HUES6 (cell line): ENCODE results near the gene NDST1.

Experiments
- H3K27ac ChIP-seq: 2 replicates; pipeline ENCODE4 v1.7.0; 2013; ENCODE audit warnings: low read depth, mild to moderate bottlenecking, low read length, inconsistent platforms
- H3K27me3 ChIP-seq: 2 replicates; pipeline ENCODE4 v1.6.1; 2013; ENCODE audit warnings: low read length; ENCODE audit not compliant: control insufficient read depth, insufficient read depth
- H3K36me3 ChIP-seq: 2 replicates; pipeline ENCODE4 v1.6.1; 2013; ENCODE audit warnings: low read length; ENCODE audit not compliant: control insufficient read depth, insufficient read depth
- H3K4me1 ChIP-seq: 2 replicates; pipeline ENCODE4 v1.6.1; 2013; ENCODE audit warnings: low read length; ENCODE audit not compliant: control insufficient read depth, insufficient read depth
- H3K4me3 ChIP-seq: 2 replicates; pipeline ENCODE4 v1.5.1; 2013; ENCODE audit warnings: low read depth, low read length
- H3K9ac ChIP-seq: one replicate; pipeline ENCODE4 v1.6.1; 2013; ENCODE audit warnings: mild to moderate bottlenecking, low read length
- H3K9me3 ChIP-seq: 2 replicates; pipeline ENCODE4 v1.6.1; 2013; ENCODE audit warnings: low read depth, low read length; ENCODE audit not compliant: control insufficient read depth, insufficient read depth

The NDST1 gene

DNA sequence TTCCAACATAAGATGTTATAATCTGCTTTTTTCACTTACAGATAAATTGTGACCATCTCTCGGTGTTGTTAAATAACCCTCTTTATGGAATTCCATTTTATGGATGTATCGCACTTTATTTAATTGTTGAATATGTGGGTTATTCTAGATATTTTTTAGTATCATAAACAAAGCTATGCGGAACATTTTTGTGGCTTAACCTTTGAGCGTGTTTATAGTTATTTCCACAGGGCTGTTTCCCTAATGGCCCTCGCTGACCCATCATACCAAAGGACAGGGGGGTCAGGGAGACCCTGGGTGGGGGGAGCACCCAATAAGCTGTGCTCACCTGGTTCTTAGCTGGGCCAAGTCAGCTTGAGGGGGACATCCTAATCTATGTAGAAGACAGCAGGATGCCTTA, 65.3 kb downstream of the NDST1 start:
- Histone ChIP-seq H3K9ac (no peak overlapping the region), H3K9me3 (no peaks in the 10 kb centered on the region), H3K4me3 (no peak overlapping the region), H3K4me1 (peaks cover 6% of the 10 kb centered on the region; the same call in 1 of the 2 replicates), H3K27ac (no peak overlapping the region), H3K27me3 (no peaks in the 10 kb centered on the region), H3K36me3 (no peaks in the 10 kb centered on the region)

GRCh38 chr5:150573867-150574817, 66.2 kb downstream of the NDST1 start:
- Histone ChIP-seq H3K36me3 (no peaks in the 10 kb centered on the region), H3K4me3 (no peak overlapping the region), H3K27ac (no peak overlapping the region), H3K4me1 (peaks cover 6% of the 10 kb centered on the region; the same call in 1 of the 2 replicates), H3K9me3 (no peaks in the 10 kb centered on the region), H3K9ac (no peak overlapping the region), H3K27me3 (no peaks in the 10 kb centered on the region)

DNA sequence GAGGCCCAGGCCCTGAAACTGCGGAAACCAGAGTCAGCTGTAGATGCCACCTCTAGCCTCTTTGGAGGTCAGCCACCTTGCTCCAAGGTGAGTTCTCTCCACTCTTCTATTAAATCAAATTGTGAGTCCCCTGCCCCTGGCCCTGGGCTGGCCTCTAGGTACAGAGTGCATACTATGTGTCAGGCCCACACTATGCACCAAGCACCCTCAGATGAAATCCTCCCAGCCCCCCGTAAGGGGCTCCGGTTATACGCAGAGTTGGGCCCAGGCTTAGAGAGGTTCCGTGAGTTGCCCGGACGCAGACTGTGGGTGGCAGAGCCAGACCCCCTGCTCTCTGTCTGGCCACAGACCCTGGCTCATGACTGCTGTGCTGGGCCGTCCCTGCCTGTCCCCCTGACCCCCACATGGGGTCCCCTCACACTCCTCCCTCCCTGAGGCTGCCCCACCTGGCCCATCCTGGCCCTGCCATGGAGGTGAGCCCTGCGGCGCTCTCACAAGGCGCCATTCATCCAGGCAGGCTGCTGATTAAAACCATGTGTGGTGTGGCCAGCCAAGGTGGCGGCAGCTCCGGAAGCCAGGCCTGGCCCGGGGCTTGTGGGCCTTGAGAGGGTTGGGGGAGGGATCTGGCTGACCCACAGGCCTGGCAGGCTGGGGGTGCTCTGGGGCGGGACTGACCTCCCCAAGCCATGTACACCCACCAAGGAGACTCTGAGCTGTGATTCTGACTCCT, 67.1 kb downstream of the NDST1 start:
- Histone ChIP-seq H3K36me3 (no peaks in the 10 kb centered on the region), H3K27me3 (no peaks in the 10 kb centered on the region), H3K9ac (no peak overlapping the region), H3K4me1 (peaks cover 6% of the 10 kb centered on the region; the same call in 1 of the 2 replicates), H3K27ac (no peak overlapping the region), H3K4me3 (no peak overlapping the region), H3K9me3 (no peaks in the 10 kb centered on the region)

GRCh38 chr5:150575745-150576448, 68.0 kb downstream of the NDST1 start:
- no peaks in the 10 kb centered on the region for H3K27me3 ChIP-seq
- peaks cover 6% of the 10 kb centered on the region; the same call in 1 of the 2 replicates for H3K4me1 ChIP-seq
- no peak overlapping the region for H3K27ac ChIP-seq
- no peaks in the 10 kb centered on the region for H3K9me3 ChIP-seq
- no peak overlapping the region for H3K9ac ChIP-seq
- H3K36me3 ChIP-seq, result no peaks in the 10 kb centered on the region
- no peak overlapping the region for H3K4me3 ChIP-seq

DNA sequence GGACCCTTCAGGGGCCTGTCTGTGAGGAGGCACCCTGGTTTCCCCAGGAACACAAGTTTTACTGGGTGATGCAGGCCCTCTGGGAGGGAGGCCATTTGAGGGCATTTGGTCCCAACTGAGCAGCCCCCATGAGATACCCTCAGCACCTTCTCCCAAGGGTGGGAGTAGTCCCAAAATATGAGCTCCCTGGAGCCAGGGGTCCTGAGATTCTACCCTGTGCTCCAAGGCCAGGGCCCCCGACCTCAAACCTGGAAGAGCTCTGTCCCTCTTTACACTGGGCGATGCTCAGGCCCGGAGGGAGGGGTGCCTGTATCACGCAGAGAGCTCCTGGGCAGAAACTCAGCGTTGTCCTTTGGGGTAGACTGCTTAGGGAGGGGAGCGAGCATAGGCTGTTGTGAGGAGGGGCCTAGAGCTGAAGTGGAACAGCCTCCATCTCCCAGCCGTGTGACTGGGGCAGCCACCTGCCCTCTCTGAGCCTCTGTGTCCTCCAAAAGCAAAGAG, 68.6 kb downstream of the NDST1 start:
- Histone ChIP-seq H3K36me3 (no peaks in the 10 kb centered on the region), H3K9me3 (no peaks in the 10 kb centered on the region), H3K27me3 (no peaks in the 10 kb centered on the region), H3K4me1 (peaks cover 6% of the 10 kb centered on the region; the same call in 1 of the 2 replicates), H3K27ac (no peak overlapping the region), H3K9ac (no peak overlapping the region), H3K4me3 (no peak overlapping the region)

DNA sequence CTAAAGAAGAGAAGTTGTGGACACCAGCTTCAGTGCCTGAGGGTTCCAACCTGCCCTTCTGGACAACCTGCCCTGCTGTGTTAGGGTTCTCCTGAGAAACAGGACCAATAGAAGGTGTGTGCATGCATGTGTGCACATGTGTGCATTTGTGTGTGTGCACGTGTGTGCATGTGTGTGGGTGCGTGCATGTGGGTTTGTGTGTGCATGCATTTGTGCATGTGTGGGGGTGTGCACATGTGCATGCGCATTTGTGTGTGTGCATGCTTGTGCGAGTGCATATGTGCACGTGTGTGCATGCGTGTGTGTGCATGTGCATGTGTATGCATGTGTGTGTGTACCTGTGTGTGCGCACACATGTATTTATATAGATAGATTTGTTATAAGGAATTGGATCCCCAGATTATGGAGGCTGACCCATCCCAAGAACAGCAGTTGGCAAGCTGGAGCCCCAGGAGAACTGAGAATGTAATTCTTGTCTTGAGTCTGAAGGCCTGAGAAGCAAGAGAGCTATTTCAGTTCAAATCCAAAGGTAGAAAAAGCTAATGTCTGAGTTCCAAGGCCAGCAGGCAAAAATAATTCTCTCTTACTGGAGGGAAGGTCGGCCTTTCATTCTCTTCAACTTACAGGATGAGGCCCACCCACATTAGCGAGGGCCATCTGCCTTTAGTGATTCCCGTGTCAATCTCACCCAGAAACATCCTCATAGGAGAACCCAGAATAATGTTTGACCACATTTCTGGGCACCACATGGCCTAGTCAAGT, 69.6 kb downstream of the NDST1 start:
- Histone ChIP-seq H3K4me1 (peaks cover 13% of the 10 kb centered on the region; the same call in 1 of the 2 replicates), H3K9ac (no peak overlapping the region), H3K4me3 (no peak overlapping the region), H3K27me3 (no peaks in the 10 kb centered on the region), H3K27ac (no peak overlapping the region), H3K9me3 (no peaks in the 10 kb centered on the region), H3K36me3 (no peaks in the 10 kb centered on the region)

DNA sequence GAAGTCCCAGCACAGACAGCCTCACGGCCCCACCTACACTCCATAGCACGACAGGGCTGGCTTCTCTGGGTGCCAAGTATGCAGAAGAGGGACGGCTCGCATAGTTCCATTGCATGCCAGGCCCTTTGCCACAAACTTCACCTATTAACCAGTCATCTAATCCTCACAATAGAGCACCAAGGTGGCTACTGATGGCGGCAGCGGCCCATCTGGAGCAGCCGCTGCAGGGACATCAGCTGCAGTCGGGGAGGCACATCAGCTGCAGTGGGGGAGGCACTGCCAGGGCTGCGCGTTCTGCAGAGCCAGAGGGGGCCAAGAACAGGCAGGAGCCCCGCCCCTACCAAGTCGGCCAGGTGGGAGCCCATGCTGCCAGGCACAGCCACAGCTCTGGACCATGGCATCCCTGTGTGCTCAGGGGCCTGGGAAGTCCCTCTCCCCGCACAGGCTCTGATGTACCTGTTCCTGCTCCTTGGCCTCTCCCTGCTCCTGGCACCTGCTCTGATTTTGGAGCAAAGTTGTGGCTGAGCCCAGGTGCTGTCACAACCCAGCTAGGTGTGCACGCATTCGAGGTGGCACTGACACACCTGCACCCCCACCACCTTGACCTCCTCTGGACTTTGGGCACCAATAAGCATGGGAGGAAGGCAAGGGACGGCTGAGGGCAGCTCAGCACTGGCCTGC, 71.0 kb downstream of the NDST1 start:
- H3K9ac ChIP-seq, result no peak overlapping the region
- no peaks in the 10 kb centered on the region for H3K9me3 ChIP-seq
- no peak overlapping the region for H3K4me3 ChIP-seq
- no peak overlapping the region for H3K27ac ChIP-seq
- H3K4me1 ChIP-seq, result peaks cover 14% of the 10 kb centered on the region; the same call in 1 of the 2 replicates
- H3K27me3 ChIP-seq, result no peaks in the 10 kb centered on the region
- H3K36me3 ChIP-seq, result no peaks in the 10 kb centered on the region

DNA sequence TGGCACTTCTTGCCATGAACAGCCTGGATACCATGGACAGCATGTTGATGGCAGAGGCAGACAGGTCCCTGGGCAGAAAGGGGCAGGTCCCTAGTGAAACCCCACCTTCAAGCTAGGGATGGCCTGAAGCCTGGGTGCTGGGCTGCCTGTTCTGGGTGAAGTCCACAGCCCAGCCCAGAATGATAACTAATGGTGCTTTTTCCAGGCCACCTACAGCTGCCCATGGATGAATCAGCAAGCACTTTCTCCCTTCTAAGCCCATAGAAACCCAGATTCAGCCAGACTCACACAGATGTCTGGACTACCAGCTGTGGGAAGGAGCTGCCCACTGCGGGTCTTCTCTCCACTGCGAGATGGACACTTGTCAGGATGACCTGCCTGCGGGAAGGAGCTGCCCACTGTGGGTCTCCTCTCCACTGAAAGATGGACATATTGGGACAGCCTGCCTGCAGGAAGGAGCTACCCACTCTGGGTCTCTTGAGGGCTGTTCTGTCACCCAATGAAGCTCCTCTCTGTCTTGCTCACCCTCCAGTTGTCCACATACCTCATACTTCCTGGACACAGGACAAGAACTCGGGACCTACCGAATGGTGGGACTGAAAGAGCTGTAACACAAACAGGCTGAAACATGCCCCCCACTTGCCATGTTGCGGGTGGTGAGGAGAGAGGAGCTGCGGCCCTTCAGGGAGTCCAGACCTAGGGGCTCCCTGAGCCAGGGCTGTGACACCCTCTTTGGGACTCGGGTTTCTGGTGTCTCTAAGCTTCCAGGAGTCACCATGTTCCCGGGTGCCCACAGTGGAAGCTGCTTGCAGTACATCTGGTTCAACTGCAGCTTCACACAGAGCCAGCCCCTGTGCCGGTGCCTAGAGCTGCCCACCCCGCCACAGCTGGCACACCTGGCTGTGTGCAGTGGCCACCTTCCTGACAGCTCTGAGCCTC, 71.8 kb downstream of the NDST1 start:
- no peaks in the 10 kb centered on the region for H3K27me3 ChIP-seq
- no peaks in the 10 kb centered on the region for H3K36me3 ChIP-seq
- H3K4me3 ChIP-seq, result no peak overlapping the region
- H3K9ac ChIP-seq, result no peak overlapping the region
- H3K27ac ChIP-seq, result no peak overlapping the region
- peaks cover 14% of the 10 kb centered on the region; the same call in 1 of the 2 replicates for H3K4me1 ChIP-seq
- no peaks in the 10 kb centered on the region for H3K9me3 ChIP-seq

DNA sequence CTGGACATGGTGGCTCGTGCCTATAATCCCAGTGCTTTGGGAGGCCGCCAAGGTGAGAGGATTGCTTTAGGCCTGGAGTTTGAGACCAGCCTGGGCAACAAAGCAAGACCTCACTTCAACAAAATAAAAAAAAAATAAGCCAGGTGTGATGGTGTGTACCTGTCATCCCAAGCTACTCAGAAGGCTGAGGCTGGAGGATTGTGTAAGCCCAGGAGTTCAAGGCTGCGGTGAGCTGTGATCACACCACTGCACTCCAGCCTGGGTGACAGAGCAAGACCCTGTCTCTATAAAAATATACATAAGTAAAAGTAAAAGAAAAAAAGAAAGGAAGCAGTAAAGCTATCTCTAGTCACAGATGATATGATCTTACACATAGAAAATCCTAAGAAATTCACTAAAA, 73.0 kb downstream of the NDST1 start:
- Histone ChIP-seq H3K9ac (no peak overlapping the region), H3K27ac (no peak overlapping the region), H3K4me3 (no peak overlapping the region), H3K4me1 (peaks cover 12% of the 10 kb centered on the region; the same call in 1 of the 2 replicates), H3K9me3 (no peaks in the 10 kb centered on the region), H3K27me3 (no peaks in the 10 kb centered on the region), H3K36me3 (no peaks in the 10 kb centered on the region)
